Astrocyte of the cerebellum (primary cell): ENCODE results near the gene LCA5.
"Not testable (repeated sequence)": the region's sequence is repeated elsewhere in the genome, so short reads cannot be mapped to it uniquely, and the experiment has no call there.

Source experiments
- DNase-seq: peaks from one replicate; pipeline ENCODE4 v3.0.0-alpha.2; 2011; ENCODE audit warnings: low read depth
- H3K4me3 ChIP-seq: 2 replicates; pipeline ENCODE4 v1.5.1; 2011; ENCODE audit warnings: mild to moderate bottlenecking, low read depth, low read length, moderate library complexity
- in situ Hi-C: cut with HindIII; loops from 2 replicates; pipeline ENCODE4 v1.10.0; 2017; ENCODE audit warnings: low sequenced_read_pairs
- TF ChIP-seq, protein P1 (sequence below): IDR thresholded peaks from 2 replicates; pipeline ENCODE4 v1.5.1; 2012; ENCODE audit warnings: low read length, low read depth, moderate library complexity, mild to moderate bottlenecking; ENCODE audit errors: missing control alignments

Gene LCA5

DNA sequence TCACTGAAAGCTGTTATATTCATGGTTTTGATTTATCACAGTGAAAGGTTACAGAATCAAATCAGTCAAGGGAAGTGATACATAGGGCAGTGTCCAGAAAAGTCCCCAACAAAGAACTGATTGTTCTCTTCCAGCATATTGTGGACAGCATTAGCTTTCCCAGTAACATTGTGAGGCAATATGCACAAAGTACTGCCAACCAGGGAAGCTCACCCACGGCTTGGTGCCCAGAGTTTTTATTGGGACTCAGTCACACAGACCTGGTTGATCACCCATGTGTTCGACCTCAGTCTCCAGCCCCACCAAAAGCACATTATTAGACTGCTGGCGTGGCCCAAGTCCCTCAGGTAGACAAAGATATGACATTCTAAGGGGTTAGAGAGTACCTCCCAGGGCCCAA lies 76.0 kb downstream of the LCA5 start:
- no peak overlapping the region for H3K4me3 ChIP-seq
- no peak for DNase-seq
- in situ Hi-C loops = no loop called here
- TF ChIP-seq, protein P1, sequence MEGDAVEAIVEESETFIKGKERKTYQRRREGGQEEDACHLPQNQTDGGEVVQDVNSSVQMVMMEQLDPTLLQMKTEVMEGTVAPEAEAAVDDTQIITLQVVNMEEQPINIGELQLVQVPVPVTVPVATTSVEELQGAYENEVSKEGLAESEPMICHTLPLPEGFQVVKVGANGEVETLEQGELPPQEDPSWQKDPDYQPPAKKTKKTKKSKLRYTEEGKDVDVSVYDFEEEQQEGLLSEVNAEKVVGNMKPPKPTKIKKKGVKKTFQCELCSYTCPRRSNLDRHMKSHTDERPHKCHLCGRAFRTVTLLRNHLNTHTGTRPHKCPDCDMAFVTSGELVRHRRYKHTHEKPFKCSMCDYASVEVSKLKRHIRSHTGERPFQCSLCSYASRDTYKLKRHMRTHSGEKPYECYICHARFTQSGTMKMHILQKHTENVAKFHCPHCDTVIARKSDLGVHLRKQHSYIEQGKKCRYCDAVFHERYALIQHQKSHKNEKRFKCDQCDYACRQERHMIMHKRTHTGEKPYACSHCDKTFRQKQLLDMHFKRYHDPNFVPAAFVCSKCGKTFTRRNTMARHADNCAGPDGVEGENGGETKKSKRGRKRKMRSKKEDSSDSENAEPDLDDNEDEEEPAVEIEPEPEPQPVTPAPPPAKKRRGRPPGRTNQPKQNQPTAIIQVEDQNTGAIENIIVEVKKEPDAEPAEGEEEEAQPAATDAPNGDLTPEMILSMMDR = no peak

DNA sequence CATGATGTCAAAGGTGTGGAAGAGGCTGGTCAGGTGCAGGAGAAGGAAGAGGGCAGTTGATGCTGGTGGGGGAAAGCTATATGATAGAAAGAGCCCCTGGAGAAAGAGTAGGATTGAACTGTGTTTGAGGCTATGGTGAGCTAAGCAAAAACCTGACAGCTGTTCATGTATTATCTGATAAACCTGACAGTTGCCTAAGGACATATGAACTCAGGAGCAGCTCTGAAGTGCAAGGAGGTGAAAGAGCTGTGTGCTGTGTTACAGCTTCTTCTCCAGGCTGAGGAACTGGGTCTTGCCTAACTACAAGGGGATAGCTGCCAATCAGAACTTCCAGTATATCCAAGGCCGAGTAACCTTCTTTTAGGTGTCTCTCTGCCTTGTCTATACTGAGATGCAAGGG lies 81.8 kb downstream of the LCA5 start:
- TF ChIP-seq, protein P1 = no peak
- in situ Hi-C loops = no loop called here
- no peak for DNase-seq
- no peak overlapping the region for H3K4me3 ChIP-seq

DNA sequence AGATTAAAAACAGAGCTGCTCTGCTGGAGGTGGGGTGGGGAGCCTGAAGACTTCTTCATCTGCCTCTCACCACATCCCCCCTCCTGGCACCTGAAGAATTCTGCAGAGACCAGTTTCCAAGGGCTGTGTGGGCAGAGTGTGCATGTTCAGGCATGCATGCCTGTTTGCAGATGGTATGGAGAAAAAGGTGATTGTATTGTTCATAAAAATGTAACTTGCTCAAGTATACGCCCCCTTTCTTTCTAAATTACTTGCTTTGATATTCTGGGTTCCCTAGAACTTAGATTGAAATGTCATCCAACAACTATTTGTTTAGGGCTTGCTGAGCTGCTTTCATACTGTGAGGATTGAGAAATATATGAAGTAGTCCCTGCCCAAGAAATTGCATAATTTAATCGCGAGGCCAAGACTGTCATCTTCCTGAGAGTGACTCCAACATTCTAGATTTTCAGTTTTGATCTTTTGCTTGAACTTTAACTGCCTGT lies 83.6 kb downstream of the LCA5 start:
- no peak for DNase-seq
- H3K4me3 ChIP-seq = no peak overlapping the region
- in situ Hi-C loops = no loop called here
- TF ChIP-seq, protein P1 = no peak

DNA sequence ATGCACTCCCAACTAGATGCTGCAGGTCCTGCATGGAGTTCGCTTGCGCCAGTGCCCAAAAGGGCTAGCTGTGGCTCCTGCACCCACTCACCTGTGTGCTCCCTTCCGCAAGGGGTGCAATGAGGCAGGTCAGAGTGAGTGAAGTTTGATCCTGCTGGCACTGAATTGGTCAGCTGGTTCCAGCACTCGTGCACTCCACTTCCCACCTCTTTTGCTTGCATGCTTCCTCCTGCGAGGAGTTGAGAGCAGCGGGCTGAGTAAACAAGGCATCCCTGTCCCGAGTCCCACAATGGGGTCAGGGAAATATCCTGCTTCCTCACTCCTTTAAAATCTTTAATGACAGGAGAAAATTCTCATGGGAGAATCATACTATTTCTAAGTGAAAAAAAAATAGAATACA lies 86.2 kb downstream of the LCA5 start:
- DNase-seq = no peak
- H3K4me3 ChIP-seq = no peak overlapping the region
- TF ChIP-seq, protein P1 = no peak
- in situ Hi-C loops = no loop called here

DNA sequence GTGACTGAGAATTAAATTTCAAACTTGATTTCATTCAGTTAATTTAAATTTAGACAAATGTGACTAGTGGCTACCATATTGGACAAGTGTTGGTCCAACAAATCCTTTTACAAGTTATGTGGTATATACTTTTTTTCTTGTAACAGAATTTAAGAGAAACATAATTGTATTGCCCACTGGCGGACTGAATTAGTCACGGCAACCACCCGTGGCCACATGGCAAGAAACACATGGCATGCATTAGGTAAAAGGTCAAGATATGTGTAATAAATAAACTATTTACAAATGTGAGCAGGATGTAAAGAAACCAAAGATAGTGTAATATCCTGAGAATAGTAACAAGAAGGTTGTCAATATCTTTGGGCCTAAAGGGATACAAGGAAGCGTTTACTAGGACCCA lies 91.2 kb downstream of the LCA5 start:
- DNase-seq = no peak
- H3K4me3 ChIP-seq = no peak overlapping the region
- TF ChIP-seq, protein P1 = no peak
- in situ Hi-C loops = no loop called here

DNA sequence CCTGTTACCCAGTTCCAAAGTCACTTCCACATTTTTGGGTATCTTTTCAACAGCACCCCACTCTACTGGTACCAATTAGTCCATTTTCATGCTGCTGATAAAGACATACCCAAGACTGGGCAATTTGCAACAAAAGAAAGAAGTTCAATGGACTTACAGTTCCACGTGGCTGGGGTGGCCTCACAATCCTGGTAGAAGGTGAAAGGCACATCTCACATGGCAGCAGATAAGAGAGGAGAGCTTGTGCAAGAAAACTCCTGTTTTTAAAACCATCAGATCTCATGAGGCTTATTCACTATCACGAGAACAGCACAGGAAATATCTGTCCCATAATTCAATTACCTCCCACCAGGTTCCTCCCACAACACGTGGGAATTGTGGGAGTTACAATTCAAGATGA lies 93.4 kb downstream of the LCA5 start:
- DNase-seq, in situ Hi-C loops: not testable (repeated sequence)

DNA sequence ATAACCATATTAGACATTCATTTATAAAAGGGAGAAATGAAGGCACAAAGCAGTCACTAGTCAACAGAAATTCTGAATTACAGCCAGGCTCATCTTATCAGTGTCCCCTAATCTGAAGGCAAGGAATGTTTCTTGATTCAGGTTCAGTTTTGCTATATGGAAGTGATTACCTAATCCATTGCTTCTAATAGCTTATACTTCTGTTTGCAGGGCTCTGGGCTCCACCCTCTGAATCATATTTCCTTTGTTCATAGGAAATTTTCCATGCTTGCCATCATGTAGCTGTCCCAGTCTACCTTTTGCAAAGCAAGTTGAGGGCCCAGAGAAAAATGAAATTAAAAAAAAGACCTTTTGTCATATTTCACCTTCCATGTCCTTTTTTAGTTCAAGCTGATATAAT lies 96.0 kb downstream of the LCA5 start:
- DNase-seq = no peak
- no peak overlapping the region for H3K4me3 ChIP-seq
- in situ Hi-C loops = no loop called here
- TF ChIP-seq, protein P1 = no peak

More for the DNA sequence above, 93.4 kb downstream of the LCA5 start:
- H3K4me3 ChIP-seq = not testable (repeated sequence)
